SW 1271 (cell line): ENCODE data around the gene DCDC1.

ENCODE experiments used
- DNase-seq, 2 experiments: peaks; one replicate each; lab custom pipeline; 2025; lab: John Stamatoyannopoulos, UW

DCDC1 gene

GRCh38 chr11:31106968-31107576 lies 262.5 kb downstream of the DCDC1 start:
- peak in 1 of 2 experiments; percentile 33 for DNase-seq

GRCh38 chr11:31106326-31106725 lies 263.2 kb downstream of the DCDC1 start:
- no peak for DNase-seq

GRCh38 chr11:31102875-31103274 lies 266.7 kb downstream of the DCDC1 start:
- DNase-seq: no peak

- no peak for DNase-seq
Measured at GRCh38 chr11:31102316-31102715, 267.2 kb downstream of the DCDC1 start.

GRCh38 chr11:31096191-31096805 lies 273.2 kb downstream of the DCDC1 start:
- no peak for DNase-seq

GRCh38 chr11:31092638-31093037 lies 276.9 kb downstream of the DCDC1 start:
- DNase-seq: no peak

GRCh38 chr11:31089117-31089516 lies 280.4 kb downstream of the DCDC1 start:
- no peak for DNase-seq

GRCh38 chr11:31069447-31070205 lies 299.9 kb downstream of the DCDC1 start:
- no peak for DNase-seq

GRCh38 chr11:31060880-31061279 lies 308.7 kb downstream of the DCDC1 start:
- DNase-seq: no peak

- DNase-seq: no peak
Measured at GRCh38 chr11:31059529-31059928, 310.0 kb downstream of the DCDC1 start.

- no peak for DNase-seq
Measured at GRCh38 chr11:31050061-31050765, 319.3 kb downstream of the DCDC1 start.

GRCh38 chr11:31045335-31045734 lies 324.2 kb downstream of the DCDC1 start:
- no peak for DNase-seq

GRCh38 chr11:31030138-31030792 lies 339.3 kb downstream of the DCDC1 start:
- no peak for DNase-seq

- no peak for DNase-seq
Measured at GRCh38 chr11:31026315-31026714, 343.2 kb downstream of the DCDC1 start.

- DNase-seq: no peak
Measured at GRCh38 chr11:31022080-31022479, 347.5 kb downstream of the DCDC1 start.

GRCh38 chr11:31019786-31020185 lies 349.8 kb downstream of the DCDC1 start:
- no peak for DNase-seq

- DNase-seq: no peak
Measured at GRCh38 chr11:31005202-31005601, 364.3 kb downstream of the DCDC1 start.

GRCh38 chr11:31001427-31001826 lies 368.1 kb downstream of the DCDC1 start:
- no peak for DNase-seq

- no peak for DNase-seq
Measured at GRCh38 chr11:31000381-31000780, 369.2 kb downstream of the DCDC1 start.

- DNase-seq: no peak
Measured at GRCh38 chr11:30992513-30992849, 377.1 kb downstream of the DCDC1 start.

GRCh38 chr11:30991802-30992512 lies 377.6 kb downstream of the DCDC1 start:
- no peak for DNase-seq

- no peak for DNase-seq
Measured at GRCh38 chr11:30991376-30991775, 378.2 kb downstream of the DCDC1 start.
